DMS114 treated with DMSO at 0.1 percent for 48 hours (cell line): ENCODE results near the gene CROT.

Experiments
- DNase-seq: peaks from one replicate; lab custom pipeline; 2025; ENCODE audit not compliant: unreplicated experiment; lab: John Stamatoyannopoulos, UW

Gene CROT

GRCh38 chr7:87339373-87339897, 6.0 kb upstream of the CROT start:
- DNase-seq = no peak

GRCh38 chr7:87341441-87341840, 4.0 kb upstream of the CROT start:
- no peak for DNase-seq

GRCh38 chr7:87342231-87342630, 3.2 kb upstream of the CROT start:
- no peak for DNase-seq

GRCh38 chr7:87344446-87344845, 1.0 kb upstream of the CROT start:
- no peak for DNase-seq

- DNase-seq = no peak
Observed at GRCh38 chr7:87345962-87346371, 503 bp downstream of the CROT start.

- no peak for DNase-seq
Observed at GRCh38 chr7:87347207-87347606, 1.7 kb downstream of the CROT start.

GRCh38 chr7:87347664-87348063, 2.2 kb downstream of the CROT start:
- no peak for DNase-seq

- peak; percentile 14 for DNase-seq
Observed at GRCh38 chr7:87354749-87355148, 9.3 kb downstream of the CROT start.

- no peak for DNase-seq
Observed at GRCh38 chr7:87356448-87356847, 11.0 kb downstream of the CROT start.

- no peak for DNase-seq
Observed at GRCh38 chr7:87359366-87359765, 13.9 kb downstream of the CROT start.

GRCh38 chr7:87361320-87361719, 15.9 kb downstream of the CROT start:
- no peak for DNase-seq

GRCh38 chr7:87363342-87363741, 17.9 kb downstream of the CROT start:
- DNase-seq = no peak

GRCh38 chr7:87364246-87364645, 18.8 kb downstream of the CROT start:
- DNase-seq = no peak

GRCh38 chr7:87369216-87369615, 23.8 kb downstream of the CROT start:
- DNase-seq = no peak

GRCh38 chr7:87370660-87371180, 25.3 kb downstream of the CROT start:
- no peak for DNase-seq

- no peak for DNase-seq
Observed at GRCh38 chr7:87375662-87376435, 30.4 kb downstream of the CROT start.

- no peak for DNase-seq
Observed at GRCh38 chr7:87380905-87381304, 35.4 kb downstream of the CROT start.

- DNase-seq = no peak
Observed at GRCh38 chr7:87391020-87391701, 45.7 kb downstream of the CROT start.

- DNase-seq = no peak
Observed at GRCh38 chr7:87395442-87396020, 50.1 kb downstream of the CROT start.

- no peak for DNase-seq
Observed at GRCh38 chr7:87398446-87398845, 53.0 kb downstream of the CROT start.

GRCh38 chr7:87404674-87405073, 59.2 kb downstream of the CROT start:
- DNase-seq = no peak

GRCh38 chr7:87411186-87411585, 65.7 kb downstream of the CROT start:
- DNase-seq = no peak
